Measurements from ENCODE around the gene SERHL2.
"Not testable (repeated sequence)": the region's sequence is repeated elsewhere in the genome, so short reads cannot be mapped to it uniquely, and the experiment has no call there.

Gene SERHL2

DNA sequence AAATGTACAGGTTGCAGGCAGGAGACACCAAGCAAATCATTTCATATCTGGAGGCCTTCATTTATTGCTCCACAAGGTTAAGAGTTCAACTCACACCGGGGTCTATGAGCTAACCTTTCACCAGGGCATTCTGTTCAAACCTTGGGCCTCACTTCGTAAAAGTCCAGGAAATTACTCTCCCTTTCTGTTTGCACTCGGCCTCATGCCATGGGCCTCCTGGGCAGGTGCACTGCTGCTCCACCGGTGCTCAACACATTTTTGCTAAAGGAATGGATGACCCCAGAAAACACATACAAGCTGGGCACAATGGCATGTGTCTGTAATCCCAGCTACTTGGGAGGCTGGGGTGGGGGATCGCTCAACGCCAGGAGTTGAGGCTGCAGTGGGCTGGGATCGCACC is 17.6 kb upstream of the SERHL2 start:
- no peak for DNase-seq

- DNase-seq = not testable (repeated sequence)
These were observed 17.1 kb upstream of the SERHL2 start for GRCh38 chr22:42536634-42537033.

GRCh38 chr22:42537199-42537831 is 16.4 kb upstream of the SERHL2 start:
- not testable (repeated sequence) for DNase-seq

- DNase-seq = not testable (repeated sequence)
These were observed 14.5 kb upstream of the SERHL2 start for GRCh38 chr22:42539236-42539771.

GRCh38 chr22:42544686-42545085 is 9.1 kb upstream of the SERHL2 start:
- DNase-seq = no peak

DNA sequence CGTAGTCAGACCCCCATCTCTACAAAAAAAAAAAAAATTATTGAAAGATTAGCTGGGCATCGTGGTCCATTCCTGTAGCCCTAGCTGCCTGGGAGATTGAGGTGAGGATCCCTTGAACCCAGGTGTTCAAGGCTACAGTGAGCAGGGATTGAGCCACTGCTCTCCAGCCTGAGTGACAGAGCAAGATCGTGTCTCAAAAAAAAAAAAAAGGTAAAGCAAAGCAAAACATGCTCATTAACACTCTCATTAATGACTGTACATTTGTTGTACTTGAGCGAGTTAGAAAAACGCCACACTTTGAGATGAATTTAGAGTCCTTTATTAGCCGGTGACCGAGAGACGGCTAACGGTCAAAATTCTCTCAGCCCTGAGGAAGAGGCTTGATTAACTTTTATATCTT is 6.2 kb upstream of the SERHL2 start:
- DNase-seq = no peak

DNA sequence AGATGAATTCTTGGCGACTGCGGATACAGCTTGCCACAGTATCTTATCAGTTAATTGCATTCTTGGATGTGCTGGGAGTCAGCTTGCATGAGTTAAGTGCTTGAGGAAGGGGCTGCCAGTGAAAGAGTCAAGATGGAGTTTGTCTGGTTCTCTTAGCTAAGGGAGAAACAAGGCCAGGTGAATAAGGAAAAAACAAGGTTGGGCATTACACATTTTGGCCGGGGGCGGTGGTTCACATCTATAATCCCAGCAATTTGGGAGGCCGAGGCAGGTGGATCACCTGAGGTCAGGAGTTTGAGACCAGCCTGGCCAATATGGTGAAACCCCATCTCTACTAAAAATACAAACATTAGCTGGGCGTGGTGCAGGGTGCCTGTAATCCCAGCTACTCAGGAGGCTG is 5.6 kb upstream of the SERHL2 start:
- not testable (repeated sequence) for DNase-seq

DNA sequence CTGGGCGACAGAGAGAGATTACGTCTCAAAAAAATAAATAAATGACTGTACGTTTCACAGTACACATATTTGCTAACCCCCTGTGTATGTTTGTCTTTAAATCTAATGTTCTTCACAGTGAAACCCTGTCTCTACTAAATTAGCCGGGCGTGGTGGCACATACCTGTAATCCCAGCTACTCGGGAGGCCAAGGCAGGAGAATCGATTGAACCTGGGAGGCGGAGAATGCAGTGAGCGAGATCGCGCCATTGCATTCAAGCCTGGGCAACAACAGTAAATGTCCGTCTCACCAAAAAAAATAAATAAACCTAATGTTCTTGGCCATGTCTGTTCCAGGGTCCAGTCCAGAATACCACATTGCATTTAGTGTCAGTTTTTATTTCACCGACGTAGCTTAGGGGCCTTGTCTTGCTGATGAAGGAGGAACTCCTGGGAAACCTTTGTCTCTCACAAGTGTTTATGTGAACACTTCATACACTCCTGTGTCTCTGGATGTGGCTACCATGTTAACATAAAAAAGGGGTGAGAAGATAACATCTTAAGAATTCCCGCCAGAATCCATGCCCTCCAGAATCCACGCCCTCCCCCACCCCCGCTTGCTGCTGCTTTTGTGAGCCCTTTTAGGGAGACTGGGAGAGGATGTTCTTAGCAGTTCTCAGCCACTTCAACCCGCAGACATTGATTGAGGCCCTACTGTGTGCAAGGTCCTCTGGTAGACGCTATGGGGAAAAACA is 5.0 kb upstream of the SERHL2 start:
- no peak for DNase-seq

DNA sequence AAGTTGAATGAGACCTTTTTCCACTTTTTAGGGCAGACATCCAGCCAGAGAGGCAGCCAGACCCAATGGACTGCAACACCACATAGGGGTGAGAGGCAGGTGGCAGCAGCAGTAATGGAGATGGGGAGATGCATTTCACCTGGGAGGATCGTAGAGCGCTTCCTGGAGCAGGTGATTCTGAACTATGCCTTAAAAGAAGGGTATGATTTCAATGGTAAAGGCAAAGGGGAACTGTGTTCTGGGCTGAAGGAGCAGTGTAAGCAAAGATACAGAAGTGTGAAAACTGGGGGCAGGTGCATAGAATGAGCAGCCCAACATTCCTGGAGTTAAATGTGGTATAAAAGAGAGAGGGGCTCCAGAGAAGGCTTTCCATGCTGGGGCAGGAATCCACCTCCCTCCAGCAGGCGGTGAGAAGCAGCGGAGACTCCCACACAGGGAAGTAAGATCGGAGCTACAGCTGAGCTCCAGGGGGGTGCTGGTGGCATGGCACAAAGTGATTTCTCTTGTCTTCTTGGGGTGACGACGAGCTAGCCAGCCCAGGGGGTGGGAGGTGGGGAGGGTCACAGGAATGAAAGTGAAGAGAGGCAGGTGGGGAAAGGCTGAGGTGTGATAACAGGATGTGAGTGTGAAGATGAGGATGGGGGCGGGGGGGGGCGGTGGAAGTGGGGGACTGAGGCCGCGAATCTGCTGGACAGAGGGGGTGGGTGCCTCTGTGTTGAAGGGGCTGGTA is 4.3 kb upstream of the SERHL2 start:
- no peak for DNase-seq

GRCh38 chr22:42552294-42552647 is 1.5 kb upstream of the SERHL2 start:
- DNase-seq = not testable (repeated sequence)

- DNase-seq = no peak
These were observed 6.6 kb downstream of the SERHL2 start for GRCh38 chr22:42560381-42560780.

DNA sequence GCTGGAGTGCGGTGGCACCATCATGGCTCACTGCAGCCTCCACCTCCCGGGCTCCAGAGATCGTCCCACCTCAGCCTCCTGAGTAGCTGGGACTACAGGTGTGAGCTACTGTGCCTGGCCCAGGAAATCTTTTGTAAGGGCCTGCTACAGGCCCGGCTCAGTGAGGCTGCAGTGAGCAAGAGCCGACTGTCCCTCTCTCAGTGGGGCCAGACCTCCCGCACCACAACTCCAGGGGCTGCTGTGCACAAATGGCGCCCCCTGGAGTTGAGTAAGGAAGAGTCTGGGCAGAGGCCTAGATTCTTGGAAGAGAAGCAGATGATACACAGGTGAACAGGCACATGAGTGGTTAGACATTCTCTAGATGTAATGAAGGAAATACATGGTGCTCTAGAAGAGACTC is 7.0 kb downstream of the SERHL2 start:
- DNase-seq = peak in 1 of 2 donors; percentile 9

GRCh38 chr22:42561856-42562255 is 8.1 kb downstream of the SERHL2 start:
- no peak for DNase-seq

DNA sequence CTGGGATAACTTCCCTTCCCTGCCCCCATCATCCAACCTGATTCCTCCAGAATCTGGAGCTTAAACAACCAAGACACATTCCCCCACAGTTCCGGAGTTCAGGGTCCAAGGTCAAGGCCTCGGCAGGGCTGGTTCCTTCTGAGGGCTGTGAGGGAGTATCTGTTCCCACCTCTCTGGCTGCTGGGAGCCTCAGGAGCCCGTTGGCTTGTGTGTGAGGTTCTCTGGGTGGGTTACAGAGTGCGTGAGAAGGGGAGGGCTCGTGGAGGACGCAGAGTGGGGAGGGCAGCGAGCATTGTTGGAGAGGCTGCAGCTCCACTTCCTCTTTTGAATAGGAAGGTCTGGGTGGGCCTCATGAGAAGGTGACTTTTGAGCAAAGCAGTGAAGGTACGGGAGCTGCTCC is 8.5 kb downstream of the SERHL2 start:
- DNase-seq = no peak

DNA sequence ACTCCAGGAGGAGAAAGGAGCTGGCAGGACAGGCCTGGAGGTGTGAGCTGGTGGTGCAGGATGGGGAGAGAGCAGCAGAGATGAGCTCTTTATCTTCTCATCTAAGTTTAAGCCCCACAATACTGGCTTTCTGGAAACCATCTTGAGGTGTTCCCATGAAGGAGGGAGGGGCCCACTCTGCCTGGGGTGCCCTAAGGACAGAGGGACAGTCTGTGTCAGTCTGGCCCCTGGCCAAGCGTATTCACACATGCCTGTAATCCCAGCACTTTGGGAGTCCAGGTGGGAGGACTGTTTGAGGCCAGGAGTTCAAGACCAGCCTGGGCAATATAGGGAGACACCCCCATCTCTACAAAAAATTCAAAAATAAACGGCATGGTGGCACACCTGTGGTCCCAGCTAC is 8.9 kb downstream of the SERHL2 start:
- no peak for DNase-seq

- DNase-seq = not testable (repeated sequence)
These were observed 10.2 kb downstream of the SERHL2 start for GRCh38 chr22:42563943-42564342.

- DNase-seq = no peak
These were observed 10.9 kb downstream of the SERHL2 start for GRCh38 chr22:42564699-42565098.

GRCh38 chr22:42565956-42566355 is 12.2 kb downstream of the SERHL2 start:
- DNase-seq = no peak

DNA sequence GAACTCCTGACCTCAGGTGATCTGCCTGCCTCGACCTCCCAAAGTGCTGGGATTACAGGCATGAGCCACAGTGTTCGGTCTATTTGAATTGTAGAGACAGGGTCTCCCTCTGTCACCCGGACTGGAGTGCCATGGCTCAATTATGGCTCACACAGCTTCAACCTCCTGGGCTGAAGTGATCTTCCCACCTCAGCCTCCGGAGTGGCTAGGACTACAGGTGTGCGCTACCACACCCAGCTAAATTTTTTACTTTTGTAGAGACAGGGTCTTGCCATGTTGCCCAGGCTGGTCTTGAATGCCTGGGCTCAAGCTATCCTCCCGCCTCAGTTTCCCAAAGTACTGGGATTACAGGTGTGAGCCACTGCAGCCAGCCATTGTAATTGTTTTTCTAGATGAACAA is 14.2 kb downstream of the SERHL2 start:
- DNase-seq = not testable (repeated sequence)

- DNase-seq = not testable (repeated sequence)
These were observed 16.8 kb downstream of the SERHL2 start for GRCh38 chr22:42570580-42570979.

- DNase-seq = not testable (repeated sequence)
These were observed 17.3 kb downstream of the SERHL2 start for GRCh38 chr22:42571068-42571467.

- not testable (repeated sequence) for DNase-seq
These were observed 20.3 kb downstream of the SERHL2 start for GRCh38 chr22:42574046-42574445.

GRCh38 chr22:42574468-42574867 is 20.7 kb downstream of the SERHL2 start:
- not testable (repeated sequence) for DNase-seq

Data from inflammatory macrophage (primary cell).